NCI-H2227 (cell line): Measurements from ENCODE around the gene FAM170B.

Experiments
- DNase-seq: peaks from one replicate; lab custom pipeline; 2025; ENCODE audit not compliant: unreplicated experiment; lab: John Stamatoyannopoulos, UW

Gene FAM170B

GRCh38 chr10:49169776-49170175 is 36.0 kb upstream of the FAM170B start:
- DNase-seq, result no peak

GRCh38 chr10:49168831-49169500 is 35.1 kb upstream of the FAM170B start:
- no peak for DNase-seq

GRCh38 chr10:49168171-49168540 is 34.3 kb upstream of the FAM170B start:
- DNase-seq, result no peak

GRCh38 chr10:49167425-49168170 is 33.8 kb upstream of the FAM170B start:
- DNase-seq, result no peak

- DNase-seq, result no peak
Observed at GRCh38 chr10:49166484-49167400, 32.9 kb upstream of the FAM170B start.

- DNase-seq, result no peak
Observed at GRCh38 chr10:49165821-49166483, 32.1 kb upstream of the FAM170B start.

- DNase-seq, result no peak
Observed at GRCh38 chr10:49165259-49165658, 31.4 kb upstream of the FAM170B start.

- no peak for DNase-seq
Observed at GRCh38 chr10:49164559-49165188, 30.9 kb upstream of the FAM170B start.

GRCh38 chr10:49163741-49164140 is 29.9 kb upstream of the FAM170B start:
- DNase-seq, result no peak

GRCh38 chr10:49162761-49163310 is 29.0 kb upstream of the FAM170B start:
- DNase-seq, result no peak

- no peak for DNase-seq
Observed at GRCh38 chr10:49162063-49162462, 28.2 kb upstream of the FAM170B start.

GRCh38 chr10:49161411-49161997 is 27.7 kb upstream of the FAM170B start:
- no peak for DNase-seq

GRCh38 chr10:49160814-49161213 is 27.0 kb upstream of the FAM170B start:
- no peak for DNase-seq

GRCh38 chr10:49160110-49160509 is 26.3 kb upstream of the FAM170B start:
- DNase-seq, result no peak

GRCh38 chr10:49158915-49159314 is 25.1 kb upstream of the FAM170B start:
- DNase-seq, result no peak

- no peak for DNase-seq
Observed at GRCh38 chr10:49158404-49158803, 24.6 kb upstream of the FAM170B start.

- DNase-seq, result no peak
Observed at GRCh38 chr10:49157229-49157628, 23.4 kb upstream of the FAM170B start.

GRCh38 chr10:49154641-49155040 is 20.8 kb upstream of the FAM170B start:
- DNase-seq, result no peak

GRCh38 chr10:49153971-49154370 is 20.1 kb upstream of the FAM170B start:
- DNase-seq, result no peak

GRCh38 chr10:49153115-49153514 is 19.3 kb upstream of the FAM170B start:
- DNase-seq, result no peak
